ENCODE measurements around the gene MLANA.

The MLANA gene

DNA sequence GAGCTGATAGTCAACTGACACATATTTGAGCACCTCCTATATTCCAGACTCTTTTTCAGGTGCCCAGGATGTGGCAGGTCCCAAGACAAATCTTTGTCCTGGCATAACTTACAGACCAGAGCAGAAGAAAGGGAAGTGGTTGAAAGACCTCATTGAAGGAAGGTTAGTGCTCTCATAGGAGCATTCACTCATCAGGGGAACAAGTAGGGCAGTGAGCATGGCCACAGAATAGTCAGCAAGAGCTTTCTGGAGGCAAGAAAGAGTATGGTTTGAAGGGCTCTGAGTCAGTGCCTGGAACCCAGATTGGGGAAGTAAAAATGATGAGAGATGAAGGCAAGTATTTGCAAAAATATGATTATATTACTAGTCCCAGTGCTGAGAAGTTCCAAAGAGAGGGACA is 32.8 kb upstream of the MLANA start:
- no peak for FAIRE-seq
- TF ChIP-seq POLR2A (IDR thresholded peaks at IDR 0.05; ENCODE audit: low read depth, low read length) = no peak
- DNase-seq (ENCODE audit: insufficient read length, low spot score) = no peak

DNA sequence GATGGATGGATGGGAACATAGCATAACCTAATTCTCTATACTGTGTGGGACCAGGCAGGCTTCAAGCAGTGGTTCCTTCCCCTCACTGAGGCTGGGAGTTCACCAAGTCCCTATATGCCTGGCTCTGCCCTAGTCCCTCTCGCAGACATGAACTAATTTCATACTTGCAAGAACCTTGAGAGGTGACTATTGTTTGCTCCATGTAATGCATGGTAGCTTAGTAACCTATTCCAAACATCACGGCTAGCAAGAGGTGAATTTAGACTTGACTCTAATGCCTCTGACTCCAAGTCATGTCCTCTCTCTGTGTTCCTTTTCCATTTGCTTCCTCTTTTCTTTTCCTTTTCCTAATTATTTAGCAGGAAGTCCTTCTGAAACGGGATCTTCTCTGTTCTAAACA is 31.9 kb upstream of the MLANA start:
- FAIRE-seq (no peak), DNase-seq (ENCODE audit: insufficient read length, low spot score) (no peak)
- no peak for TF ChIP-seq POLR2A (IDR thresholded peaks at IDR 0.05; ENCODE audit: low read depth, low read length)

DNA sequence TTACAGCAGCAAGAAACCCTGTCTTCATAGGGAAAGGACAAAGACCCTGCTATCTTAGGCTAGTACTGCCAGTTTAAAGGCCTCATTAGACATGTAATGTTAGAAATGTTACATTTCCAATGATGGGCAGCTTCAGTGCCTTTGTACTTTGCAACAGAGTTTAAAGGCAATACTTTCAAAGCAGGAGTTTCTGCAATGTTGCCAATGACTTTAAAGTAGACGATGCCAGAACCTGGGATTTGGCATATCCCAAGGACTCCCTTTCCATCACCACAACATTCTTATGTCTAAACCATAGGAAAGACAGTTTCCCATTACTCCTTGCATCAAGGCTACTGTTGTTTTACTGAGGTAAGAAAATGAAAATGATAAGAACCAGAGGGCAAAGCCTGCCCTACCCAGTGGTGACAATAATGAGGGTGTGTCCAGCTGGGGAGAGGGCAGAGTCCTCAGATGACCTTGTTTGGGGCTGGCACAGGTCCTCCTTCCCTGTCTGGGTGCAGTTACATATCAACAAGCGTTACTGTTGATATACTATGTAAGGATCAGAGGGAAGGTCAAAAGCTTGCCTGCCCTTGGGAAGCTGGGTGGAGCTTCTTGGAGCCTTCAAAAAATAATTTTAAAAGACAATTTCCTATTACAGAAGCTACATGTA is 27.5 kb upstream of the MLANA start:
- FAIRE-seq (no peak), DNase-seq (ENCODE audit: insufficient read length, low spot score) (no peak)
- no peak for TF ChIP-seq POLR2A (IDR thresholded peaks at IDR 0.05; ENCODE audit: low read depth, low read length)

DNA sequence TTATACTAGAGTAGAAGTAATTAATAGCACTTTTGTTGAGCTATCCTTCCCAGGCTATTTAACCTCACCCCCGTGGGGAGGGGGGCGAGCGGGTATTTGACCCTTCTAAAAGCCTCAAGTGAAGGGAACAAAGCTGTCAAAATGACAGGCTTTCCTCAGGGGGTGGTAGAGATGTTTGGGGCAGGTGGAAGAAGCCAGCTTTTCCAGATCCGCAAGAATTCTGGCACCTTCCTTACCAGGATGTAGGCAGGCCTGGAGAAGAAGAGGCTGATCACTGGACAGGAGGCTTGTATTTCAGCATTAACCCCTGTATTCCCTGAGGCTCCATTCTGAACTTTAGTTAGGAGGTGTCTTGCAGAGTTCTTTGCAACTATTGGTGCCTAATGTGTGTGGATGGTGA is 26.2 kb upstream of the MLANA start:
- no peak for DNase-seq (ENCODE audit: insufficient read length, low spot score)
- no peak for TF ChIP-seq POLR2A (IDR thresholded peaks at IDR 0.05; ENCODE audit: low read depth, low read length)
- FAIRE-seq = no peak

DNA sequence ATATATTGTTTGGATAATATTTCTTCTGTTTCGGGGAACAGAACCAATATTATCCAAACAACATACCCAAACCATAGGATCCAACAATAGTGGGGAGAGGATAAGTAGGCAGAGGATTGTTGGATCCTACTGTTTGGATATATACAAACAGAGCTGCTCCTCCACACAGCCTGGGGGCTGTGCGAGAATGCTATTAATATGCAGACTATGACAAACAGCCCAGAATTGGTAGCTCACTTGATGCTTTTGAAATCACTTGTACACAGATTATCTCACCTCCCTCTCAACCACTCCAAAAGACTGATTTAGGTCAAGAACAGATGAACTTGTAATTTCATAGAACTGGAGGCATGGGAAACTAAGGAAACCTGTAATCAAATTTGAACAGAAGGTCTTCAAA is 24.4 kb upstream of the MLANA start:
- TF ChIP-seq POLR2A (IDR thresholded peaks at IDR 0.05; ENCODE audit: low read depth, low read length) = no peak
- FAIRE-seq = no peak
- no peak for DNase-seq (ENCODE audit: insufficient read length, low spot score)

DNA sequence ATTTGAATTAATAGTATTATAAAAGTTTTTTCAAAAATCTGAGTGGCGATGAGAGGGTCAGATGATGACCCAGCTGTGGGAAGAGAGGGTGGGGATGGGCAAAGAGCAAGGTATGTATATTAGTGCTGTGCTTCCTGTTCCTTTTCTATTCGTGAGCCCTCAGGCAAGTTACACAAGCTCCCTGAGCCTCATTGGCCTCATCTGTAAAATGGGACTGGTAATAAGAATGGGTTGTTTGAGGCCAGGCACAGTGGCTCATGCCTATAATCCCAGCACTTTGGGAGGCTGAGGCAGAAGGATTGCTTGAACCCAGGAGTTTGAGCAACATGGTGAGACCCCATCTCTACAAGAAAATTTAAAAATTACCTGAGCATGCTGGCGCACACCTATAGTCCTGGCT is 24.0 kb upstream of the MLANA start:
- FAIRE-seq (no peak), DNase-seq (ENCODE audit: insufficient read length, low spot score) (no peak)
- TF ChIP-seq POLR2A (IDR thresholded peaks at IDR 0.05; ENCODE audit: low read depth, low read length) = no peak

DNA sequence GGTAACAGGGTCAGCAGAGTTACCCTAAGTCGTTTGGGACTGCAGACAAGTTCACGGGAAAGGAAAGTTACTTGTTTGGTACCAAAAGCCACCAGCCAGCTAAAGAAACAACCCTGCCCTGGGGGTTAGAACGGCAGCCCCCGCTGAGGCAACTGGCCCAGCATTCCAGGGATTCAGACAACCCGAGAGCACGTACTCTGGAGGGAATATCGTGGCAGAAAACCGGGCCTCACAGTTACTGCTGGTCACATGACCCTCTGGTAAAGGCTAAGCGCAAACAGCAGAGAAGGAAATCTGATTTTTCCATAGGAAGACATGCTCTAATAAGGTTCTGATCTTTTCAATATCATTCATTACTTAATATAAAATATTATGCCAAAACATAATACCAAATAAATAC is 22.5 kb upstream of the MLANA start:
- no peak for DNase-seq (ENCODE audit: insufficient read length, low spot score)
- no peak for FAIRE-seq
- TF ChIP-seq POLR2A (IDR thresholded peaks at IDR 0.05; ENCODE audit: low read depth, low read length) = no peak

DNA sequence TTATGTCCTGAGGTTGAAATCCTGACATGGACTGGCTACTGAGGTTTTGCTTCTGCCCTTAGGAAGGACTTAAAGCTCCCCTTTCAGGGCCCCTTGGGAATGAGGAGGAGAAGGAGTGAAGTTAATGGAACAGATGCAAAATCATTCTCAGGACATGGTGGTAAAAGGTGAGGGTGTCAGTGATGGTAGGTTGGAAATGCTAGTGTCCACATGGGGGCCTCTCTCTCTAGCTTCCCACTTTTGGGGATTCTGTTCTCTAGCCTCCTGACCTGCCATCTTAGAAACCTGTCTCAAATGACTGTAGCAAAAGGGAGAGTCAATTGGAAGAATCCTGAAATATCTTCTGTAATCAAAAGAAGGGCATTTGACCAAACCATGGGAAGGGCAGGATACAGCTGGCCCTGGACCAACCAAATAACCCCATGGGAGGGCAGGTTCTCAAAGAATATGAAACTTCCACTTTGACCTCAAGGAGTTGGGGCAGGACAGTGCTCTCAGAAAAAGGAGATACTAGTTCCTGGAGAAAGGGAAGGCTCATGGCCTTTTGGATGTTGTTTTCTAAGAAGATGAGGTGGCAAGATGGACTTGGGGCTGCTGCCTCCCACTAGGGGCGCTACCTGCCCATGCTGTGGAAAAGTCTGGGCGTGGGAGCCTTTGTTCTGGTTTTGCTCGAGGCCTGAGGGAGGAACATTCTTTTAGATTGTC is 21.2 kb upstream of the MLANA start:
- FAIRE-seq (peak; percentile 41), DNase-seq (ENCODE audit: insufficient read length, low spot score) (peak; percentile 42)
- no peak for TF ChIP-seq POLR2A (IDR thresholded peaks at IDR 0.05; ENCODE audit: low read depth, low read length)

DNA sequence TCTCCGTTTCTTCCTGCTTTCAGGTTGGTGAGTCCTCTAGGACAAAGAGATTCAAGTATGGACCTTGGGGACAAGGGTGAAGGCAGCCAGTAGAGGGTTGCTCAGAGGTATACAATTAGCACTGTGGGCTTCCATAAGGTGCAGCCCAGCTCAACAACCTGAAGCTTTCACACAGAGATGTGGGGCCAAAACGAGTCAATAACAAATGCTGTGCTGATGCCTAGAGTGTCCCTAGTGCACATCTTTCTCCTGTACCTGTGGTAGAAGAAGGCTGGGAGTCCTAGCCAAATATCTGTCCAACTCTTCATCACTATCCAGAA is 20.7 kb upstream of the MLANA start:
- TF ChIP-seq POLR2A (IDR thresholded peaks at IDR 0.05; ENCODE audit: low read depth, low read length) = no peak
- FAIRE-seq (no peak), DNase-seq (ENCODE audit: insufficient read length, low spot score) (no peak)

DNA sequence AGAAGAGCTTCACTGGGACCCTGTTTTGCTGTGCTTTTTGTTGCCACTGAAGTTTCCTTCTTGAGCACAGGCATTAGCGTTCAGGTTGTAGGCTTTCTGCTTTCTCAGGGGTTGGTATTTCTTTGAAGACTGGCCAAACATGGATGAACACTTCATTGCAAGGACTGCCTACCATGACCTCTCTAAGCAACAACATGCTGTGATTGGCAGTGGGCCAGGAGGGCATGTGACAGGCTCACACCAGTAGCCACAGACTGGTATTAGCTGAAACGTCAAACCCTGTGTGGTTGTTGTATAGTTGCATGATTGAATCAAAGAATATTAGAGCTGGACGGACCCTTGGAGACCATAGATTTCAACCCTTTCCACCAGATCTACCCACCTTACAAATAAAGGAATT is 20.0 kb upstream of the MLANA start:
- no peak for FAIRE-seq
- no peak for TF ChIP-seq POLR2A (IDR thresholded peaks at IDR 0.05; ENCODE audit: low read depth, low read length)

DNA sequence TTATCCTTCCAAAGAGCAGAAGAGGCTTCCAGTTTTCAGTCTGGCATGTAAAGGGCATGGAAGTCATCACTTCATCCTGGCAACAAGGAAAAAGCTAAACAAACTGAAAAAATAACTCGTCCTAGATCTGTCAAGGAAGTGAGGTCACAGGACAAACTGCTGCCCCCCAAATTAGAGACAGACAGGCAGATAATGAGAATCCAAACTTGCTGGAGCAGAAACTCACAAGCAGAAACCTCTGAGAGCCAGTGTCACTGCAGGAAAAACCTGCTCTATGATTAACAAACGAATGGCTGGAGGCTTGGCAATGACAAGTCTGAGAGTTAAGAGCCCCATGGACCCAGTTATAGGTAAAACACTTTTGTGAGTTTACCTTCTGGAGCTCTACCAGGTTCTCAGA is 18.9 kb upstream of the MLANA start:
- DNase-seq (ENCODE audit: insufficient read length, low spot score) (no peak), FAIRE-seq (no peak)
- no peak for TF ChIP-seq POLR2A (IDR thresholded peaks at IDR 0.05; ENCODE audit: low read depth, low read length)

More for the DNA sequence above, 20.0 kb upstream of the MLANA start:
- no peak for DNase-seq (ENCODE audit: insufficient read length, low spot score)

DNA sequence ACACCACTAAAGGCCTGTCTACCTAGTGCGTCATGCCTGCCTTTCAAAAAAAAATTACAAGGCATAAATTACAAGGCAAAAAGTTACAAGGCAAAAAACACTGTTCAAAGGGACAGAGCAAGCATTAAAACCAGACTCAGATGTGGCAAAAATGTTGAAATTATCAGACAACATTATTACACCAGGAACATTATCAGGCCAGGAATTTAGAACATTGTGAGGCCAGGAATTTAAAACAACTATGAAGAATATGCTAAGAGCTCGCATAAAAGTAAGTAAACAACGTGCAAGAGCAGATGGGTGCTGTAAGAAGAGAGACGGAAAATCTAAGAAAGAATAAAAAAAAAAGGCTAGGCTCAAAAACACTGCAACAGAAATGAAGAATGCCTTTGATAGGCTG is 18.2 kb upstream of the MLANA start:
- no peak for DNase-seq (ENCODE audit: insufficient read length, low spot score)

DNA sequence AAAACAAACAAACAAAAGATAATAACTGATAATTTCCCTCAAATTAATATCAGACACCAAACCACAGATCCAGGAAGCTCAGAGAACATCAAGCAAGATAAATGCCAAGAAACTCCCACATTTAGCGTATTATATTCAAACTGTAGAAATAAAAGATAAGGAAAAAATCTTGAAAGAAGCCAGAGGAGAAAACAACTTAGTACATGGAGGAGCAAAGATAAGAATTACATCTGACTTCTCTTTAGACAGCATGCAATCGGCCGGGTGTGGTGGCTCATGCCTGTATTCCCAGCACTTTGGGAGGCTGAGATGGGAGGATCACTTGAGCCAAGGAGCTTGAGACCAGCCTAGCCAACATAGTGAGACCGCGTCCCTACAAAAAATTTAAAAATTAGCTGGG is 17.2 kb upstream of the MLANA start:
- no peak for FAIRE-seq
- DNase-seq (ENCODE audit: insufficient read length, low spot score) = no peak
- TF ChIP-seq POLR2A (IDR thresholded peaks at IDR 0.05; ENCODE audit: low read depth, low read length) = no peak

More for the DNA sequence above, 18.2 kb upstream of the MLANA start:
- no peak for FAIRE-seq
- no peak for TF ChIP-seq POLR2A (IDR thresholded peaks at IDR 0.05; ENCODE audit: low read depth, low read length)

DNA sequence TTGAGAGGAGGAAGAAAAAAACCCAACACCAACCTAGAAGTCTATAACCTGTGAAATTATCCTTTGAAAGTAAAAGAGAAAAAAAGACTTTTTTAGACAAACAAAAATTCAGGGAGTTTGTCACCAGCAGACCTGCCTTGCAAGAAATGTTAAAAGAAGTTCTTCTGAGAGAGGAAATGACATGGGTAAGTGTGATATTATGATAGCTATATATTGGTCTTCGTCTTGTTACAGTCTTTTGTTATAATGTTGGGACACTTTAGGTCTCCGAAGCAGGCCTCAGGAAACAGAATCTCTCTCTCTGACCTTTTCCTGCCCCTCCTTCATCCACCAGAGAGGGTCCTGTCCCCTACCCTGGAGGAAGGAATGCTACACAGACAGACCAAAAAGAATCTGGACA is 16.6 kb upstream of the MLANA start:
- no peak for FAIRE-seq
- TF ChIP-seq POLR2A (IDR thresholded peaks at IDR 0.05; ENCODE audit: low read depth, low read length) = no peak
- DNase-seq (ENCODE audit: insufficient read length, low spot score) = no peak

DNA sequence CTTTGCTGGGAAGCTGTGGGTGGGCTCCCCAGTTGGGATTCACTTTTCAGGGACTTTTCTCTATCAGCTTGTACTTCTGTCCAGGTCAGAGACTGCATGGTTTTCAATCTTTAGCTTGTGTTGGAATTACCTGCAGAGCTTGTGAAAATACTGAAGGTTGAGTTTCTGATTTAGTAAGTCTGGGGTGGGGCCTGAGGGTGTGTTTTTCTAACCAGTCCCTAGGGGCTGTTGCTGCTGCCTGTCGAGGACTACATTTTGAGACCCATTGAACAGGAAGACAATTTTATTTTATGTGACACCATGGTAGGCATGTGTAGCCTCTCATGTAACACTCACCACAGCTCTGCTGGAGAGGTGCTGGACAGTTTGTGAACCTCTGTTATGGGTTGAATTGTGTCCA is 14.7 kb upstream of the MLANA start:
- TF ChIP-seq POLR2A (IDR thresholded peaks at IDR 0.05; ENCODE audit: low read depth, low read length) = no peak
- FAIRE-seq (no peak), DNase-seq (ENCODE audit: insufficient read length, low spot score) (no peak)
